Measurements from ENCODE around the gene IGSF21. TPM values are rescaled to one million over a fixed set of nuclear protein-coding genes. Genes with fewer than 3 reads are reported as not detected.

IGSF21 gene
- total and polyA plus RNA-seq, 2 of the 8 experiments (the other 6 are each of a cell fraction or from before 2014, with no cell fraction given), result 22.5 to 28.5 TPM

DNA sequence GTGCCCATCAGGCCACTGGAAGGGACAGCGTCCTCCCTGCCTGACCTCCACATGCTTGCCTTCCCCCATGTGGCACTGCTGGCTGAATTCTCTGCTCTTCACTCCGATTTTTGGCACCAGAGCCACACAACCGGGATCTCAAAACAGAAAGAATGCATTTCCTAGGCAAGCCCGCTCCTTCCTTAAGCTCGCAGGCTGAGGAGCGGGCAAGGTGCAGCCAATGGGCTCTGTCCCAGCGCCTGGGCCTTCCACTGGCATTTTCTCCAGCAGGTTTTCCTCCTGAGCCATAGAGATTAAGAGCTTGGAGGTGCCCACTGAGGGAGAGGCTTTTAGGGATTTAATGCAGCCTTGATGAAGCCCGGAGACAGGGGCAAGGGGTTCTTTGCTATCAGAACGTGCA, 158.0 kb downstream of the IGSF21 start:
- 91% methylated on average over 9 of the region's 9 CpGs; no CpG with 5 or more reads in 1 of the 2 experiments for WGBS, 2 experiments (ENCODE audit: extremely low coverage in 1 of 2, insufficient coverage in 1 of 2, insufficient read length in 1 of 2, insufficient replicate concordance in 2 of 2, low coverage in 1 of 2, low lambda C conversion rate in 2 of 2, missing lambda C conversion rate in 1 of 2)
- no peak overlapping the region for H4K5ac ChIP-seq (ENCODE audit: insufficient read length, low read depth, low read length)
- no peak overlapping the region for H3K9ac ChIP-seq (replicated peaks in 1 of 4; ENCODE audit: extremely low read depth in 1 of 4, low read depth in 3 of 4, low read length in 3 of 4)
- POLR2A ChIA-PET (ENCODE audit: partially characterized antibody), result interaction anchor here (1.1 to 2.1 kb wide), 4 partner anchors 10 to 31 kb away, joined by 3 to 11 read pairs (median 7); no protein-coding TSS in a partner anchor
- H3K56ac ChIP-seq (replicated peaks; ENCODE audit: insufficient read length, low read depth, low read length), result no peak overlapping the region
- no peak overlapping the region; the same call in 1 of the 2 replicates for H2AK5ac ChIP-seq (ENCODE audit: low read depth, low read length)
- FAIRE-seq (no peak), DNase-seq (ENCODE audit: low read depth in 1 of 2, low spot score in 2 of 2) (no peak)
- H3K4me2 ChIP-seq (ENCODE audit: insufficient read depth in 1 of 2, low read depth in 2 of 2, low read length in 2 of 2), result no peak overlapping the region
- no peak overlapping the region for H3K14ac ChIP-seq (ENCODE audit: insufficient read length)
- no peak for TF ChIP-seq CEBPB (IDR thresholded peaks at IDR 0.05; ENCODE audit: low read depth, low read length)
- TF ChIP-seq CHD2 (IDR thresholded peaks at IDR 0.05; ENCODE audit: low read length), result no peak
- TF ChIP-seq POLR2AphosphoS5 (IDR thresholded peaks at IDR 0.05; ENCODE audit: low read depth, low read length), result no peak
- no peak for TF ChIP-seq NANOG (IDR thresholded peaks at IDR 0.05; ENCODE audit: insufficient read depth, low read depth, low read length, poor library complexity, severe bottlenecking)
- TF ChIP-seq JUND (IDR thresholded peaks at IDR 0.05; ENCODE audit: low read length), result no peak
- no peak for TF ChIP-seq TEAD4 (IDR thresholded peaks at IDR 0.05; ENCODE audit: low read depth, low read length)
- no peak for TF ChIP-seq SP1 (IDR thresholded peaks at IDR 0.05; ENCODE audit: low read depth, low read length)
- no peak for TF ChIP-seq KDM1A (IDR thresholded peaks at IDR 0.05; ENCODE audit: borderline replicate concordance, low read length)
- H3K79me1 ChIP-seq (ENCODE audit: low read depth, low read length), result no peaks in the 10 kb centered on the region
- H2BK12ac ChIP-seq (ENCODE audit: low read depth, low read length), result peak overlapping the region; percentile 83; the same call in 1 of the 2 replicates
- H4K8ac ChIP-seq (ENCODE audit: extremely low read depth, insufficient read depth, low read length), result no peak overlapping the region
- H3K9me3 ChIP-seq (ENCODE audit: insufficient read depth in 2 of 2, low read depth in 1 of 2, low read length in 1 of 2), result no peaks in the 10 kb centered on the region
- H3K23me2 ChIP-seq (ENCODE audit: low read depth, low read length), result no peaks in the 10 kb centered on the region
- peak overlapping the region; percentile 44 for H4K91ac ChIP-seq (replicated peaks; ENCODE audit: insufficient read length, low read length)
- H3K23ac ChIP-seq (ENCODE audit: insufficient read length), result no peak overlapping the region
- no peak overlapping the region for H3K4ac ChIP-seq (replicated peaks; ENCODE audit: insufficient read length, low read depth, low read length)
- H3K4me3 ChIP-seq (ENCODE audit: extremely low read depth in 1 of 4, insufficient read depth in 2 of 4, low read depth in 3 of 4, low read length in 4 of 4), result no peak overlapping the region
- peaks cover 4 to 18% (median 12%) of the 10 kb centered on the region in 4 experiments for H3K4me1 ChIP-seq (replicated peaks in 1 of 4; ENCODE audit: control insufficient read depth in 3 of 4, insufficient read depth in 4 of 4, low read length in 3 of 4)
- CTCF ChIA-PET (ENCODE audit: partially characterized antibody), result interaction anchor here (0.5 to 4.8 kb wide), 6 partner anchors 8 to 59 kb away, joined by 3 to 29 read pairs (median 6); no protein-coding TSS in a partner anchor
- H3K79me2 ChIP-seq (ENCODE audit: control insufficient read depth in 1 of 2, insufficient read depth in 2 of 2, low read length in 2 of 2), result no peaks in the 10 kb centered on the region
- no peaks in the 10 kb centered on the region for H3K36me3 ChIP-seq (ENCODE audit: control insufficient read depth in 2 of 4, insufficient read depth in 4 of 4, low read length in 3 of 4)
- H2BK5ac ChIP-seq (ENCODE audit: low read depth, low read length), result peak overlapping the region; percentile 27; the same call in 1 of the 2 replicates
- no peaks in the 10 kb centered on the region for H4K20me1 ChIP-seq (replicated peaks in 1 of 2; ENCODE audit: control insufficient read depth in 1 of 2, insufficient read depth in 2 of 2, low read length in 2 of 2)
- H3K27me3 ChIP-seq (replicated peaks in 1 of 4; ENCODE audit: control insufficient read depth in 3 of 4, extremely low read depth in 1 of 4, insufficient read depth in 3 of 4, low read length in 3 of 4), result no peaks in the 10 kb centered on the region
- H3K18ac ChIP-seq (ENCODE audit: extremely low read depth, low read length), result peak overlapping the region; percentile 51; the same call in 1 of the 2 replicates
- H2BK15ac ChIP-seq (ENCODE audit: low read length), result peak overlapping the region; percentile 96
- H2BK120ac ChIP-seq (replicated peaks; ENCODE audit: low read depth, low read length), result no peak overlapping the region
- H2BK20ac ChIP-seq (ENCODE audit: low read length), result 0 out of 2 replicates have a peak overlapping the region, but pooled peaks have one; percentile 64
- no peak overlapping the region for H3K27ac ChIP-seq (ENCODE audit: low read depth, low read length)
- H2AFZ ChIP-seq (ENCODE audit: low read length), result no peak overlapping the region
